Ascending aorta (tissue), 2 donors: ENCODE results near the gene WHRN. TPM values are rescaled to one million over a fixed set of nuclear protein-coding genes. Genes with fewer than 3 reads are reported as not detected.

Experiments used
- DNase-seq, 2 donors: peaks; one replicate each; pipeline ENCODE4 v3.0.0-alpha.2; 2019; ENCODE audit warnings: low spot score in 2 of 2
- H3K27ac ChIP-seq, 2 donors: fragments of 200-600 bp; sonication (generic); one replicate each; pipeline ENCODE4 v1.5.1; 2016 to 2017; ENCODE audit warnings: mild to moderate bottlenecking in 1 of 2
- H3K27me3 ChIP-seq: fragments of 200-600 bp; sonication (generic); one replicate; pipeline ENCODE4 v1.5.1; 2017
- H3K36me3 ChIP-seq, 2 donors: fragments of 200-600 bp; sonication (generic); one replicate each; pipeline ENCODE4 v1.5.1; 2016
- H3K4me1 ChIP-seq, 2 donors: fragments of 200-600 bp; sonication (generic); one replicate each; pipeline ENCODE4 v1.5.1; 2016 to 2017; ENCODE audit warnings: mild to moderate bottlenecking in 1 of 2
- H3K4me3 ChIP-seq, 2 donors: fragments of 200-600 bp; sonication (generic); one replicate each; pipeline ENCODE4 v1.5.1; 2016 to 2017; ENCODE audit warnings: mild to moderate bottlenecking in 1 of 2
- H3K9me3 ChIP-seq, 2 donors: fragments of 200-600 bp; sonication (generic); one replicate each; pipeline ENCODE4 v1.5.1; 2016
- intact Hi-C: fragments of 100-400 bp; cut with DNase I; formaldehyde crosslinking; loops from one replicate; pipeline ENCODE4 v1.15.1; 2023
- total RNA-seq: library from RNA; depleted of rRNA; stranded (reverse); fragments of >200 nt; gene quantifications from one replicate; pipeline ENCODE4 v1.1.0, GENCODE V29; 2016
- TF ChIP-seq, protein P1 (sequence below), 3 experiments: fragments of 200-600 bp in 2 of 3; fragments of 450-650 bp in 1 of 3; sonication (generic) in 2 of 3; IDR thresholded peaks; one replicate each; pipeline ENCODE4 v1.5.1; 2016 to 2019; ENCODE audit warnings: antibody characterized with exemption in 3 of 3, mild to moderate bottlenecking in 1 of 3, moderate library complexity in 1 of 3

Gene WHRN
- total RNA-seq, 1 donor from 2014 or later = 3.9 TPM

DNA sequence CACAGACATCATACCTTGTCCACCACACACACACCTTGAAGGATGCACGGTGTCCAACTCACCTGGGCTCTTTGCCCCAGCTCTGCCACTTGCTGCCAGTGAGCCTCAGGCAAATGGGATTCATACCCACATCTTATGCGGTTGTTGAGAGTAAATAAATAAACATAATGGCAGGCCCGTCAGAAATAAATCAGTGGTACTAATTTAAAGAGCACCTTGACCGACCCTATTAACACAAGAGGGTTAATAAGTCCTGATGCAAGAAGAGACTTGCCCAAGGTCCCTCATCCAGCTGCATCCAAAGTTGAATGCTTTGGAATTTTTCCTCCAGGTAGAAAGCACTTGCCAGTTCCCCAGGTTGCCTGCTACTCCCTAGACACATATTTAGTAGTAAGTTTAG lies 105.9 kb downstream of the WHRN start:
- H3K27ac ChIP-seq = no peak overlapping the region

DNA sequence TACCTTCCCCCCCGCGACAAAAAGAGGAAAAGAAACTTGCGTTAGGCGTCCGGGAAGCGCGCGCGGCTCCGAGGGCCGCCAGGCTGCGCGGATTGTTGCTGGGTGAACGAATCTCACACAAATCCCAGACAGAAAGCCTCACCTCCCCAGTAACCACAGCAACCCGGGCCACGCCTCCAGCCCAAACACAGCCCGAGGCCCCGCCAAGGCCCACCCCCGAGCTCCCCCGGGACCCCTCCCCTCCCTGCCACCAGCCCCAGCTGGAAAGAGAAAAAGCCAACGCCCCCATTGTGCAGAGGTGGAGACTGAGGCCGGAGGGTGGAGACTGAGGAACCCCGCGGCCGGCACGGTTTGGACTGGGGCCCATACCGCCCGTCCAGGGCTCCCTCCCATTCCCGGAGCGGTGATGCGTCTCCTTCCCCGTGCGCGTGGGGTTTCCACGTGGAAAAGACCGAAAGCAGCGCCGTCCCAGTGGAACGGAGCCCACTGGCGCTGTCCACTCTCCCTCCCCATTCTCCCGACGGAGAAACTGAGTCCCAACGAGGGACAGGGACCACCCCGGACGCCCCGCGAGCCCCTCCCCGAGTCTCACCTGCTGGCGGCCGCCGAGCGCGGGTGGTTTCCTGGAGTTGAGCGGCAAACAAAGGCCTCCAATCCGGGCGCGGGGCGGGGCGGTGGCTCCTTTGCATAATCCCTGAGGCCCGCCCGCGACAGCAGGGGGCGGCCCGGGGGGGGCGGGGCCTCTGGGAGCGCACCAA lies 107.2 kb downstream of the WHRN start:
- DNase-seq = peak; percentile 93 to 99
- Histone ChIP-seq H3K27ac (peak overlapping the region; percentile 78 to 86), H3K9me3 (no peaks in the 10 kb centered on the region), H3K27me3 (no peaks in the 10 kb centered on the region), H3K4me1 (peaks cover 9 to 26% of the 10 kb centered on the region in 2 donors), H3K4me3 (peak overlapping the region; percentile 69 to 70), H3K36me3 (no peaks in the 10 kb centered on the region)
- TF ChIP-seq, protein P1, sequence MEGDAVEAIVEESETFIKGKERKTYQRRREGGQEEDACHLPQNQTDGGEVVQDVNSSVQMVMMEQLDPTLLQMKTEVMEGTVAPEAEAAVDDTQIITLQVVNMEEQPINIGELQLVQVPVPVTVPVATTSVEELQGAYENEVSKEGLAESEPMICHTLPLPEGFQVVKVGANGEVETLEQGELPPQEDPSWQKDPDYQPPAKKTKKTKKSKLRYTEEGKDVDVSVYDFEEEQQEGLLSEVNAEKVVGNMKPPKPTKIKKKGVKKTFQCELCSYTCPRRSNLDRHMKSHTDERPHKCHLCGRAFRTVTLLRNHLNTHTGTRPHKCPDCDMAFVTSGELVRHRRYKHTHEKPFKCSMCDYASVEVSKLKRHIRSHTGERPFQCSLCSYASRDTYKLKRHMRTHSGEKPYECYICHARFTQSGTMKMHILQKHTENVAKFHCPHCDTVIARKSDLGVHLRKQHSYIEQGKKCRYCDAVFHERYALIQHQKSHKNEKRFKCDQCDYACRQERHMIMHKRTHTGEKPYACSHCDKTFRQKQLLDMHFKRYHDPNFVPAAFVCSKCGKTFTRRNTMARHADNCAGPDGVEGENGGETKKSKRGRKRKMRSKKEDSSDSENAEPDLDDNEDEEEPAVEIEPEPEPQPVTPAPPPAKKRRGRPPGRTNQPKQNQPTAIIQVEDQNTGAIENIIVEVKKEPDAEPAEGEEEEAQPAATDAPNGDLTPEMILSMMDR (IDR thresholded peaks at IDR 0.05) = peak in 1 of 3 experiments; percentile 10
- intact Hi-C loops = loop anchor here (2.0 to 10.0 kb wide), 5 partner anchors 15 to 1757 kb away; partner anchors contain the start of genes ATP6V1G1 and PAPPA

More for the DNA sequence above, 105.9 kb downstream of the WHRN start:
- Histone ChIP-seq H3K36me3 (no peaks in the 10 kb centered on the region), H3K9me3 (no peaks in the 10 kb centered on the region), H3K27me3 (no peaks in the 10 kb centered on the region), H3K4me1 (peaks cover 9 to 26% of the 10 kb centered on the region in 2 donors), H3K4me3 (no peak overlapping the region)
- intact Hi-C loops = loop anchor here (2.0 to 10.0 kb wide), 5 partner anchors 17 to 1755 kb away; partner anchors contain the start of genes ATP6V1G1 and PAPPA
- no peak for DNase-seq
- TF ChIP-seq, protein P1 (IDR thresholded peaks at IDR 0.05) = no peak

DNA sequence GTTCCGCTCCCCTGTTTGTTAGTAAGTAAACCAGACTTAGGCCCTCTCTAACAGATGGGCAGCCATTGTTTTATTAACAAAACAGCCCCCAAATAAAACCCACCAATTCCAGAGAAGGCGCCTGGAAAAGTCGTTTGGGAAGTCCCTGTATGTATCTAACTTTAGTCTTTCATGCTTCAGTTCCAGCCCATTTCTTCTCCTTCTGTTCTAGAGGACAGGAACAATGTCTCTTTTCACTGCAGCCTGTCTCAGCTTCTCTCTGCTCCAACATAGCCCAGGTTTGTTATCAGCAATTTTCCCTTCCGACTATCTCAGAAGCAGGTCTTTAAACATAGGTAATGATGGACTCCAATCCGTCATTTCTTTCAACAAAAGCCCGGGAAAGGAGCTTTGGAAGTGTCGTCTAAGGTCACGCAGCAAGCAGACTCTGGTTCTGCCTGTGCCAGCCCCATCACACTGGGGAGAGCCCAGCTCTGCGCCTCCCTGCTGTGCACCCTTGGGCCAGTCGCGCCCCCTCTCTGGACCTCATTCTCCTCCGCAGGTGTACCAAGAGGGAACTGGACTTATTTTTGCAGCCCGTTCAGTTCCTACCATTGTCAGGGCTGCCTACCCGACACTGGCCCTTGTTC lies 107.9 kb downstream of the WHRN start:
- Histone ChIP-seq H3K4me1 (peaks cover 14 to 33% of the 10 kb centered on the region in 2 donors), H3K4me3 (peak overlapping the region; percentile 69 to 70), H3K9me3 (no peaks in the 10 kb centered on the region), H3K36me3 (no peaks in the 10 kb centered on the region), H3K27me3 (no peaks in the 10 kb centered on the region), H3K27ac (peak overlapping the region; percentile 78 to 86)
- TF ChIP-seq, protein P1 (IDR thresholded peaks at IDR 0.05) = no peak
- intact Hi-C loops = loop anchor here (5.0 to 10.0 kb wide), 4 partner anchors 190 to 1757 kb away; partner anchors contain the start of genes ATP6V1G1 and PAPPA
- DNase-seq = no peak

DNA sequence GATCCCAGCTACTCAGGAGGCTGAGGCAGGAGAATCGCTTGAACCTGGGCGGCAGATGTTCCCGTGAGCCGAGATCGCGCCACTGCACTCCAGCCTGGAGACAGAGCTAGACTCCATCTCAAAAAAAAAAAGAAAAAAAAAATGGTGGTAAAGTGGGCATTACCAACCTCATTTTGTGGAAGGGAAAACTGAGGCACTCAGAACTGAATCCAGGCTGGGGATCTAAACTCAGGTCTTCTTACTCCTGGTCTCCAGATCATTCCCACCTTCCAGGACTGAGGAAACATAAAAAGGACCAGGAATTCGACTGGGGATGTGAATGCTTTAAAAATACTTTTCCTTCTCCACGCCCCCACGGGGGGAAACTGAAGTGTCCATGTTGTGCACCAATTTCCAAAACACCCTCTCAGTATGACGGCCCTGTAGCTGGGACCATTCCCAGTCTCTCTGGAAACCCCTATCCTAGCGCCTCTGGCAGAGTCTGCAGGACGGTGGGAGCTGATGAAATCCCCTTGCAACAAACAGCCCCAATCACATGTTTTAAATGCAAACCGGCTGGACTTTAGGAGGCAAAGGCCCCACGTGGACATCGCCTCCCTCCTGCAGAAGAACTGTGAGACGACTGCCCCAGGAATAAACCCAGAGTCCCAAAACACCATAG lies 108.6 kb downstream of the WHRN start:
- no peaks in the 10 kb centered on the region for H3K9me3 ChIP-seq
- no peak for DNase-seq
- H3K36me3 ChIP-seq = no peaks in the 10 kb centered on the region
- no peaks in the 10 kb centered on the region for H3K27me3 ChIP-seq
- TF ChIP-seq, protein P1 (IDR thresholded peaks at IDR 0.05) = no peak
- H3K4me3 ChIP-seq = peak overlapping the region in 1 of 2 donors; percentile 70
- peak overlapping the region; percentile 78 to 86 for H3K27ac ChIP-seq
- intact Hi-C loops = loop anchor here (5.0 to 10.0 kb wide), 4 partner anchors 191 to 1758 kb away; partner anchors contain the start of genes ATP6V1G1 and PAPPA
- H3K4me1 ChIP-seq = peaks cover 18 to 38% of the 10 kb centered on the region in 2 donors

DNA sequence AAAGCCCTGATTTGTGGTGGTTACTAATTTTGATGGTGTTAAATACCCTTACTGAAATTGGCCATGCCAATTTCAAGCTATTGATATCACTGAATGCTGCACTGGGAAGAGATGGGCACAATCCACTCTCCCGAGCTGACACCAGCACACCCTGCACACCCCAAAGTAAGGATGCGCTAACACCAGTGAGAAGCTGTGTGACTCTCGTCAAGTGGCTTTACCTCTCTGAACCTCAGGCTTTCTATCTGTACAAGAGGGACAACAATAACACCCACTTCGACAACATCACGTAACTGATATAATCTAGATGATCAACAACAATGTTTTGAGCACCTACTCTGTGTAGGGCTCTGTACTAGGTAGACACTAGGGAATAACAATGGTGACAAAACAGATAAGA lies 109.5 kb downstream of the WHRN start:
- no peaks in the 10 kb centered on the region for H3K36me3 ChIP-seq
- TF ChIP-seq, protein P1 (IDR thresholded peaks at IDR 0.05) = no peak
- H3K4me1 ChIP-seq = peaks cover 18 to 38% of the 10 kb centered on the region in 2 donors
- H3K27ac ChIP-seq = peak overlapping the region; percentile 78 to 86
- H3K4me3 ChIP-seq = no peak overlapping the region
- intact Hi-C loops = loop anchor here (5.0 to 10.0 kb wide), 4 partner anchors 192 to 1759 kb away; partner anchors contain the start of genes ATP6V1G1 and PAPPA
- H3K27me3 ChIP-seq = no peaks in the 10 kb centered on the region
- no peak for DNase-seq
- H3K9me3 ChIP-seq = no peaks in the 10 kb centered on the region
